ENCODE results near the gene TMPRSS4.

- TF ChIP-seq, protein P1, sequence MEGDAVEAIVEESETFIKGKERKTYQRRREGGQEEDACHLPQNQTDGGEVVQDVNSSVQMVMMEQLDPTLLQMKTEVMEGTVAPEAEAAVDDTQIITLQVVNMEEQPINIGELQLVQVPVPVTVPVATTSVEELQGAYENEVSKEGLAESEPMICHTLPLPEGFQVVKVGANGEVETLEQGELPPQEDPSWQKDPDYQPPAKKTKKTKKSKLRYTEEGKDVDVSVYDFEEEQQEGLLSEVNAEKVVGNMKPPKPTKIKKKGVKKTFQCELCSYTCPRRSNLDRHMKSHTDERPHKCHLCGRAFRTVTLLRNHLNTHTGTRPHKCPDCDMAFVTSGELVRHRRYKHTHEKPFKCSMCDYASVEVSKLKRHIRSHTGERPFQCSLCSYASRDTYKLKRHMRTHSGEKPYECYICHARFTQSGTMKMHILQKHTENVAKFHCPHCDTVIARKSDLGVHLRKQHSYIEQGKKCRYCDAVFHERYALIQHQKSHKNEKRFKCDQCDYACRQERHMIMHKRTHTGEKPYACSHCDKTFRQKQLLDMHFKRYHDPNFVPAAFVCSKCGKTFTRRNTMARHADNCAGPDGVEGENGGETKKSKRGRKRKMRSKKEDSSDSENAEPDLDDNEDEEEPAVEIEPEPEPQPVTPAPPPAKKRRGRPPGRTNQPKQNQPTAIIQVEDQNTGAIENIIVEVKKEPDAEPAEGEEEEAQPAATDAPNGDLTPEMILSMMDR (IDR thresholded peaks at IDR 0.05; ENCODE audit: low read length): no peak; the same call in 1 of the 2 replicates
- TF ChIP-seq EZH2 (IDR thresholded peaks at IDR 0.05; ENCODE audit: borderline replicate concordance, low read length): no peak
These were observed 49.2 kb upstream of the TMPRSS4 start for GRCh38 chr11:118027694-118028093.
